Left lobe of liver (tissue), 2 donors: Measurements from ENCODE around the gene SLC26A3. TPM values are rescaled to one million over a fixed set of nuclear protein-coding genes. Genes with fewer than 3 reads are reported as not detected.
"Not testable (repeated sequence)": the region's sequence is repeated elsewhere in the genome, so short reads cannot be mapped to it uniquely, and the experiment has no call there.

ENCODE experiments used
- ATAC-seq: fragments of 200-7000 bp; cut with Tn5 transposase; one replicate; pipeline ENCODE4 v1.9.1; 2020; ENCODE audit warnings: mild to moderate bottlenecking, moderate library complexity
- DNase-seq: peaks from one replicate; pipeline ENCODE4 v3.0.0-alpha.2; 2020; ENCODE audit warnings: low spot score
- total RNA-seq: library from RNA; stranded (reverse); gene quantifications from one replicate; pipeline ENCODE4 v1.2.1, GENCODE V29; 2021
- donor health status: DM: no; HTN: no; CAD: no; lungs with moderate emphysema.
- donor health status: DM: no; HTN: yes; CAD: no.

The SLC26A3 gene
- total RNA-seq: 0.93 TPM

GRCh38 chr7:107803009-107803610 lies at the start of gene SLC26A3:
TSS of gene SLC26A3 (minus strand) at chr7:107803223. CDS start at chr7:107794509, 8,714 bp downstream.
- ATAC-seq (no peak), DNase-seq (no peak)

- ATAC-seq (no peak), DNase-seq (no peak)
These were observed 47.6 kb upstream of the SLC26A3 start for GRCh38 chr7:107850643-107851042.

DNA sequence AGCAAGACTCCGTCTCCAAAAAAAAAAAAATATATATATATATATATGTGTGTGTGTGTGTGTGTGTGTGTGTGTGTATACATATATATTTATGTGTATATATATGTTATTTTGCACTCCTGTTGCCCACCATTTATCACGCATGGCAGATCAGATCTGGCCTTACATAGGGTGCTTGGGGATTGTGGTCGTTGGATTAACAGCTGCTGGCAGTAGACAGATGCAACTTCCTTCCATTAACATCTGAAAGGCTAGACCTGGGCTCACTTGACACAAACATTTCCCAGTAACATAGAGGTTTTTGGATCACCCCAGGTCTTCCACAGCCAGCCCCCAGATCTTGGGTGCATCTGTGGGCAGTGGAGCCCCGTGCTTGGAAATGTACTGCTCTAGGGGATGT lies 47.2 kb upstream of the SLC26A3 start:
- DNase-seq (no peak), ATAC-seq (no peak)

GRCh38 chr7:107848211-107848610 lies 45.2 kb upstream of the SLC26A3 start:
- not testable (repeated sequence) for ATAC-seq, DNase-seq

DNA sequence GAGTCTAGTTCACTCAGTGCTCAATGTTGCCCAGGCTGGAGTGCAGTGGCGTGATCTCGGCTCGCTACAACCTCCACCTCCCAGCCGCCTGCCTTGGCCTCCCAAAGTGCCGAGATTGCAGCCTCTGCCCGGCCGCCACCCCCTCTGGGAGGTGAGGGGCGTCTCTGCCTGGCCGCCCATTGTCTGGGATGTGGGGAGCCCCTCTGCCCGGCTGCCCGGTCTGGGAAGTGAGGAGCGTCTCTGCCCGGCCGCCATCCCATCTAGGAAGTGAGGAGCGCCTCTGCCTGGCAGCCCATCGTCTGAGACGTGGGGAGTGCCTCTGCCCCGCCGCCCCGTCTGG lies 44.8 kb upstream of the SLC26A3 start:
- ATAC-seq, DNase-seq: not testable (repeated sequence)

GRCh38 chr7:107847168-107847835 lies 44.3 kb upstream of the SLC26A3 start:
- DNase-seq (no peak), ATAC-seq (no peak)

GRCh38 chr7:107846324-107846723 lies 43.3 kb upstream of the SLC26A3 start:
- DNase-seq (no peak), ATAC-seq (no peak)

DNA sequence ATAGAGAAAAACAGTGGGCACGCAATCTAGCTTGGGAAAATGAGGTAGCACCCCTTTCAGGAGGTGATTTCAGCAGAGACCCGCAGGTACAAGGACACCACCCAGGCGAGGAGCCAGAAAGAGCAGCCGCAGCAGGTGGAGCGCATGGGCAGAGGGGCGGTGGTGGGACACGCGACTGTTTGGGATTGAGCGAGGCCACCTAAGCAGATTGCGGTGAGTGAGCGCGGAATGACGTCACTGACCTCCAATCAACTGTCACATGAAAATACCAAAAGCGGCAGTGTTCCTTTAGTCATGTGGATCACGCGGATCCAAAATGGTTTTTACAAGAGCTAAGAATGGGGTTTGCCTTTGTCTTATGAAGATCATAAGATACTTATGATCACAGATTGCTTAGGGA lies 40.2 kb upstream of the SLC26A3 start:
- ATAC-seq (no peak), DNase-seq (no peak)

GRCh38 chr7:107842213-107842612 lies 39.2 kb upstream of the SLC26A3 start:
- DNase-seq (no peak), ATAC-seq (no peak)

DNA sequence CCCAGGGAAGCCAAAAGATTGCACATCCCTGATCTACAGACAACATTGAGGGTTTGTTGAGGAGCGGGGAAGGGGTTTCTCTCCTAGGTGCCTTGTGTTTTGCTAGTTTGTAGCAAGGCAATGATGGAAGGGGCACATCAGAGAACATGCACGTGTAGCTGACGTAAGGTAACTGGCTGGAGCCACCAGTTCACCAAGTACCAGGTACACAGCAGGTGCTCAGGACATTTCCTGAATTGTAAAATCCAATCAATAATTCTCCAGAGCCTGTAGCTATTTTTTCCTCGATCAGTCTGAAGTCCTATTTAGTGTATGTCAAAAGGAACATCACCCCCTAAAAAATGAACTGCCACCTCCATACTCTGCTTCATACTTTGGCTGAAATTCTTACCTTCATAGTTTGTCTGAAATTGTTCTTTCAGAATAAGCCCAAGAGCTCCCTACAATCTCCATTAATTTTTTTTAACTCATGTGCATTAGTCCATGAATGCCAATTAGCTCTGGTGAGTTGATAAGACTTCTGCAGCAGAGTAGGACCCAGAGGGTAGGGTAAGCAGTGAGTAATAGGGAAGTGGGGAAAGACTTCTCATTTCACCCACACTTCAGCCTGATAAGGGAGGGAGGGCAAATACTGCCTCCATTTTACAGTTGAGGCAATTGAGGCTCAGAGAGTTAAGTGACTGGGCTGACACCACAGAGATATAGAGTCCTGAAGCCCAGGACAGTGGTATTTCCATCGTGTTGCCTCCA lies 36.0 kb upstream of the SLC26A3 start:
- ATAC-seq (no peak), DNase-seq (no peak)

DNA sequence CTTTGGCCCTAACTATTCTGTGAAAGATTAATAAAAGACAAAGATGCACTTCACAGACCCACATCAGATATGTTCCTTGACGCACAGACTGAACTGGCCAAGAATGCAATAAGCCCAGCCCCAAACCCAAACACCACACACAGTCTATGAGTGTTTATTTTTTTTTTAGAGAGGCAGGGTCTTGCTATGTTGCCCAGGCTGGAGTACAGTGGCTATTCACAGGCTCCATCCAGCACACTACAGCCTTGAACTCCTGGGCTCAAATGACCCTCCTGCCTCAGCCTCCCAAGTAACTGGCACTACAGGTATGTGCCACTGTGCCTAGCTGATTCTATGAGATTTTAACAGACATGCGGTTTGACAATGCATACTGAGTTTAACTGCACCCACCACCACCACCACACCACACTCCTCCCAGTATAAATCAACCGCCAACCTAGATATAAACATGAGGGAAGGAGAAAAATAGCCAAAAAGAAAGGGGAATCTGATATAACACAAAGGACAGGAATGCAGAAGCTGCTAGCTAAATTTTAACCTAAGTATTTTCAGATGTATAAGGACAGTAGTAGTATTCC lies 35.1 kb upstream of the SLC26A3 start:
- no peak for ATAC-seq
- DNase-seq: no peak

DNA sequence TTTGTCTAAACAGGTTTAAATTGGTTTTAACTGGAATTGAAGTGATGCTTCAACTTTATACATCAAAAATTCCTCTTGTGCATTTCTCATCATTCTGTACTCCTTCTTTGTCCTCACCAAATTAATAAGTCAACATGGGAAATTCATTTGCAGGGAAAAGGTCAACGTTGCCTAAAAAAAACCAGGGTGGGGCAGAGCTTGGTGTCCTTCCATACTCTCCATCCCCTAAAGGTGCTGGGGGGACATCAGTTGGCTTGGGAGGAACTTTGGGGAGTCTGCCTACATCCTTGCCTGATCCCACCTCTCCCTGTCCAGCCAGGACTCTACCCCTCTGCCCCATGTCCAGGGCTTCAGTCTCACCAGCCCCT lies 34.1 kb upstream of the SLC26A3 start:
- no peak for ATAC-seq
- DNase-seq: no peak

DNA sequence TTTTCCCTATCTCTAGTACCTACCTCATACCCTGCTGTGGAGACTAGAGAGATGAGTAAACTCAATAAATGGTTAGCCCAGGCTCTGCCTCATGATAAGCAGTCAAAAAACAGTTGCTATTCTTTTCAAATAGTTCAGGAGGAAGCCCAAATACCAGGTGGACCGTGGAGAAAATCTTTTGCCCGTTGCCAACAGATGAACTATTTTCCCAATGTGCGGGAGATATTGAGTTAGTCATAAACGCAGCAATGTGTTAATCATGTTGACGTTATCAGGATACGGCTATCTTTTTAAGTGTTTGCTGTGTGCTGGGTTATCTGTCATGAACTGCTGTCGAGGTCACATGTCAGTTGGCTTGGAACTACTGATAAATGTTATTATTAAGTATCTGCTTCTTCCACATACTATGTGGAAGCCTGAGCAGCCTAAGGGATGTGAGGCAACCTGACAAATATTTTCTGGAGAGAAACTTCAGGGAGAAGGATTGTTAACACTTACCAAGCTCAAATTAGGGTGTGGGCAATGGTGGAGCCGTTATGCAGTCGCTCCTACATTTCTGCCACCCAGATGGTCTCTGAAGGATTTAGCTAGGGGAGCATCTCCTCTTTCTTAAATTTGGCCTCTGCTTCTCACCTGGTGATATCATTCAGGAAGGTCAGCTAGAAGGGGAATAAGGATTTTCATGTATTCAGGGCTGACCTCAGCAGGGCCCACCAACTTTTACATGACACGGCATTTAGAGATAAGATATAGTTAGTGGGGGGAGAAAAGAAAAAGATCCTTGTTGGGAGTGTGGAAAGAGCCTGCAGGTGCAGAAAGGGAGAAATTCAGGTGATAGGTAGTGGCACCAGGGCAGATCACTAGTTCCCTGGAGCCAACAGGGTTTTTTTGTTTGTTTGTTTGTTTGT lies 33.5 kb upstream of the SLC26A3 start:
- ATAC-seq: peak; percentile 60

DNA sequence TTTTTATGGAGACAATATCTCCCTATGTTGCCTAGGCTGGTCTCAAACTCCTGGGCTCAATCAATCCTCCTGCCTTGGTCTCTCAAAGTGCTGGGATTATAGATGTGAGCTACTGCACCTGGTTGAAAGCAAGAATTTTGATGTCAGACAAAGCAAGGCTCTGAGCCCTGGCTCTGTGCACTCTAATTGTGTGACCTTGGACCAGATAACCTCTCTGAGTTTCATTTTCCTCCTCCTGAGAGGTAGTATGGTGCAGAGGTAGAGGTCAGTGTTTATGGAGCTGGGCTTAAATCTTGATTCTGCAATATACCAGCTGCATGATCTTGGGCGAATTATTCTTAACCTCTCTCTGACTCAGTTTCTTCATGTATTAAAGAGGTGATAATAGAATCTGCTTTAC lies 31.4 kb upstream of the SLC26A3 start:
- ATAC-seq (no peak), DNase-seq (no peak)

More for the DNA sequence above, 33.5 kb upstream of the SLC26A3 start:
- no peak for DNase-seq

DNA sequence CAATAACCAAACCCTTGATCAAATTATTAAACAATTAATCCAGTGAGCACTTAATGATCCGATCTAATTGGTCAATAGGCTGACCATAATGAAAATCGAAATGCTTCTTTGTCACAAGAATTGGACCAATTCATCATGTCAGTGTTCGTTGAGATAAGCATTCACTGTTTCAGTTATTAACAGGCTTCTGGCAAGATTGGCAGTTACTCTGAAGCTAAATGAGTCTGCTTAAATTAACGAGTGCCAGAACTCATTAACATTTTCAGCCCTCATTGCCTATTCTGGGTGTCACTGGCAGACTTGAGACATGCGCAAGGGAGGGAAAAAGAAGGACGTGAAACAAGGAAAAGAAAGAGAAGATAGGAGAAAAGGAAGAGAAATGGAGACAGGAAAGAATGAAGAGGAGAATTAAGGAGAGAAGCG lies 30.7 kb upstream of the SLC26A3 start:
- DNase-seq: no peak
- no peak for ATAC-seq

DNA sequence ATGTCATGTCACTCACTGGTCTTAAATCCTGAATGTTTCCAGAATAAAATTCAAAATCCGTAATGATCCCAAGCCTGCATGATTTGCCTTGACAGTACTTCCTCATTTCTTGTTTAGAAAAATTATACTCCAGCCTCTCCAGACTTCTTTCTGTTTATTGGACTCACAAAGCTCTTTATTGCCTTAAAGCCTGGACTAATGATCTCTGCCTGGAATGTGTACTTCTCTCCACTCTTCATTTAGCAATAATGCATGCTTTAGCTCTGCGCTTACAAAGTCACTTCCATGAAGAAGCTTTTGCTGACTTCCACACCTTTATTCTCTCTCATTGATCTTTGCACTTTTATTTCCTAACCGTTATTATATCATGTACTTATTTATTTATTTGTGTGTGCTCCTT lies 27.4 kb upstream of the SLC26A3 start:
- no peak for ATAC-seq
- no peak for DNase-seq

GRCh38 chr7:107828540-107828939 lies 25.5 kb upstream of the SLC26A3 start:
- ATAC-seq: no peak
- no peak for DNase-seq

- DNase-seq: no peak
- no peak for ATAC-seq
These were observed 24.5 kb upstream of the SLC26A3 start for GRCh38 chr7:107827501-107827900.

DNA sequence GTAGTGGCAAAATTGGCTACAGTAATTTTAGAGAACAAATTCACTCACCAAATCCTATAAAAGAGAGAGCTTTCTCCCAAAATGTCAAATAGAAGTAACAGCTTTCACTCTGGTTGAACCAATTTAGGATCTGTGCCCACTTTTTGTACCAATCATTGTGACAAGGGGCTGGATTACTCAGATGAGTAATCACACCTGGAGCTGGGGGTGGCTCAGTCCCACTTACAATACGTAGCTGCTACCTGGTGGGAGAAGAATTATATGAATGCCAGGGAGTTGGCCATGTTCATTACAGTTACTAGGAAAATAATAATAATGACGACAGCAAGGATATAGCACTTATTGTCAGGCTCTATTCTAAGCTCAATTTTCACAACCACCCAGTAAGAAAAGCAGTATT lies 23.4 kb upstream of the SLC26A3 start:
- ATAC-seq (no peak), DNase-seq (no peak)

DNA sequence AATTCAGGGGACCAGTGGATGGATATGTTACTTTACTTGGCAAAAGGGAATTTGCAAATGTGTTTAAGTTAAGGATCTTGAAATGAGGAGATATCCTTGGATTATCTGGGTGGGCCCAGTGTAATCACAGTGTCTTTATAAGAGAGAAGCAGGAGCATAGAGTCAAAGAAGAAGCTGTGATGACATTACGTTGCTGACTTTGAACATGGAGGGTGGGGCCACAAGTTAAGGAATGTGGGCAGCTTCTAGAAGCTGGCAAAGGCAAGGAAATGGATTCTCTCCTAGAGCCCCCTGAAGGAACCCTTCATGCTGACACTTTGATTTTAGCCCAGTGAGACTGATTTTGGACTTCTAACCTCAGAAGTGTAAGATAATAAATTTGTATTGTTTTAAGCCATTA lies 21.8 kb upstream of the SLC26A3 start:
- DNase-seq (no peak), ATAC-seq (no peak)

- DNase-seq: no peak
These were observed 15.6 kb upstream of the SLC26A3 start for GRCh38 chr7:107818622-107819021.

More at GRCh38 chr7:107818622-107819021, 15.6 kb upstream of the SLC26A3 start:
- no peak for ATAC-seq
